Measurements from ENCODE around the gene OR52E8.

The OR52E8 gene

GRCh38 chr11:5807580-5807979 is 49.9 kb downstream of the OR52E8 start:
- no peak for DNase-seq

Data from activated CD4-positive, alpha-beta T cell treated with anti-CD3 and anti-CD28 coated beads, Interleukin-2, Interleukin-6, amounts not matched to agents 100 ng/mL and 50 ng/mL, durations not matched to agents 16 hours and 8 hours (primary cell).